ENCODE data around the gene LCLAT1.
"Not testable (repeated sequence)": the region's sequence is repeated elsewhere in the genome, so short reads cannot be mapped to it uniquely, and the experiment has no call there.

The LCLAT1 gene

GRCh38 chr2:30455114-30455738 is 8.2 kb downstream of the LCLAT1 start:
- DNase-seq (ENCODE audit: low spot score) = no peak

- no peak for DNase-seq (ENCODE audit: low spot score)
These were observed 9.1 kb downstream of the LCLAT1 start for GRCh38 chr2:30456106-30456505.

- DNase-seq (ENCODE audit: low spot score) = no peak
These were observed 9.5 kb downstream of the LCLAT1 start for GRCh38 chr2:30456579-30456978.

GRCh38 chr2:30457296-30457695 is 10.2 kb downstream of the LCLAT1 start:
- no peak for DNase-seq (ENCODE audit: low spot score)

- no peak for DNase-seq (ENCODE audit: low spot score)
These were observed 12.1 kb downstream of the LCLAT1 start for GRCh38 chr2:30459140-30459539.

- no peak for DNase-seq (ENCODE audit: low spot score)
These were observed 15.2 kb downstream of the LCLAT1 start for GRCh38 chr2:30462131-30462857.

GRCh38 chr2:30463535-30463934 is 16.5 kb downstream of the LCLAT1 start:
- no peak for DNase-seq (ENCODE audit: low spot score)

GRCh38 chr2:30464544-30465170 is 17.6 kb downstream of the LCLAT1 start:
- DNase-seq (ENCODE audit: low spot score) = no peak

GRCh38 chr2:30465171-30465545 is 18.1 kb downstream of the LCLAT1 start:
- DNase-seq (ENCODE audit: low spot score) = no peak

- no peak for DNase-seq (ENCODE audit: low spot score)
These were observed 19.2 kb downstream of the LCLAT1 start for GRCh38 chr2:30466216-30466615.

- not testable (repeated sequence) for DNase-seq (ENCODE audit: low spot score)
These were observed 20.2 kb downstream of the LCLAT1 start for GRCh38 chr2:30467062-30467826.

GRCh38 chr2:30470426-30470825 is 23.4 kb downstream of the LCLAT1 start:
- no peak for DNase-seq (ENCODE audit: low spot score)

- DNase-seq (ENCODE audit: low spot score) = no peak
These were observed 25.3 kb downstream of the LCLAT1 start for GRCh38 chr2:30472326-30472725.

- DNase-seq (ENCODE audit: low spot score) = no peak
These were observed 28.5 kb downstream of the LCLAT1 start for GRCh38 chr2:30475542-30475941.

- no peak for DNase-seq (ENCODE audit: low spot score)
These were observed 29.6 kb downstream of the LCLAT1 start for GRCh38 chr2:30476636-30477035.

GRCh38 chr2:30480703-30481322 is 33.8 kb downstream of the LCLAT1 start:
- no peak for DNase-seq (ENCODE audit: low spot score)

GRCh38 chr2:30481323-30481800 is 34.3 kb downstream of the LCLAT1 start:
- no peak for DNase-seq (ENCODE audit: low spot score)

GRCh38 chr2:30482011-30482410 is 35.0 kb downstream of the LCLAT1 start:
- DNase-seq (ENCODE audit: low spot score) = no peak

- no peak for DNase-seq (ENCODE audit: low spot score)
These were observed 37.1 kb downstream of the LCLAT1 start for GRCh38 chr2:30484145-30484544.

GRCh38 chr2:30484995-30485394 is 37.9 kb downstream of the LCLAT1 start:
- DNase-seq (ENCODE audit: low spot score) = no peak

- DNase-seq (ENCODE audit: low spot score) = no peak
These were observed 39.6 kb downstream of the LCLAT1 start for GRCh38 chr2:30486655-30487054.

GRCh38 chr2:30487603-30488002 is 40.6 kb downstream of the LCLAT1 start:
- no peak for DNase-seq (ENCODE audit: low spot score)

All from AG08396 (cell line).